Activated naive CD4-positive, alpha-beta T cell treated with anti-CD3 and anti-CD28 coated beads for 36 hours (primary cell): ENCODE results near the gene MED12L. TPM values are rescaled to one million over a fixed set of nuclear protein-coding genes. Genes with fewer than 3 reads are reported as not detected.

Experiments used
- CTCF ChIA-PET: fragments of 350-600 bp; sonication (Branson Sonifier 250); formaldehyde crosslinking; loops from one replicate; lab custom pipeline; 2021; ENCODE audit warnings: antibody characterized with exemption; lab: Charles Lee
- DNase-seq: peaks from one replicate; pipeline ENCODE4 v3.0.0-alpha.2; 2020
- H3K27ac Mint-ChIP-seq: one replicate; pipeline ENCODE4 v1.8.0; 2021; ENCODE audit warnings: mild to moderate bottlenecking, mixed read lengths
- H3K27me3 Mint-ChIP-seq: one replicate; pipeline ENCODE4 v1.8.0; 2021; ENCODE audit warnings: low read depth, mixed read lengths
- H3K36me3 Mint-ChIP-seq: one replicate; pipeline ENCODE4 v1.8.0; 2021; ENCODE audit warnings: low read depth, mixed read lengths
- H3K4me1 Mint-ChIP-seq: one replicate; pipeline ENCODE4 v1.8.0; 2021; ENCODE audit warnings: low read depth, mixed read lengths
- H3K4me3 Mint-ChIP-seq: one replicate; pipeline ENCODE4 v1.8.0; 2021; ENCODE audit warnings: mild to moderate bottlenecking, moderate library complexity, mixed read lengths
- H3K9me3 Mint-ChIP-seq: one replicate; pipeline ENCODE4 v1.8.0; 2021; ENCODE audit warnings: mixed read lengths
- intact Hi-C: fragments of 100-400 bp; cut with micrococcal nuclease; formaldehyde crosslinking; loops from one replicate; pipeline ENCODE4 v1.15.1; 2023
- total RNA-seq, 2 experiments: library from RNA; stranded (reverse); gene quantifications; one replicate each; pipeline ENCODE4 v1.2.3, GENCODE V29; 2021

The MED12L gene
- total RNA-seq, 2 experiments from 2014 or later, result 1.4 to 2.0 TPM

DNA sequence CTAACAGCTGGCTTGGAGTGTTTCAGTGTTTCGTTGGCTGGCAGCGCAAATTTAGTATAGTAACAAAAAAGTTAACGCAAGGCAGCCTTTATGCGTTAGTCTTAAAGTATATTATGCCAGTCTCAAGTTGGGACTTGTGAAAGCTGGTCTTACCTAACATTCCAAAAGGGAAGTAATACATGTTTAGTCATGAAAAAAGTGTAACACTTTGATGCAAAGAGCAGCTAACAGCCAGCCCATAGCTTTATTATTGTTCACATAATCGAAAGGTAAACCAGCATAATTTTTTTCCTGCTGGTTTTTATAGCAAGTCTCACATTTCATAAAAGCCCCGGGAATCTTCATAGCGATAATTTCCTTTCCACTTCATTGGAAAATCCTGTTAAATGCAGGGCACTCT is 233.5 kb downstream of the MED12L start:
- no peak for DNase-seq
- H3K9me3 Mint-ChIP-seq, result no peaks in the 10 kb centered on the region
- no peak overlapping the region for H3K27ac Mint-ChIP-seq
- CTCF ChIA-PET, result interaction anchor here (0.6 to 1.1 kb wide), 4 partner anchors 11 to 176 kb away, joined by 3 read pairs; no protein-coding TSS in a partner anchor
- no peaks in the 10 kb centered on the region for H3K36me3 Mint-ChIP-seq
- no peak overlapping the region for H3K4me3 Mint-ChIP-seq
- intact Hi-C loops, result no loop called here
- no peaks in the 10 kb centered on the region for H3K27me3 Mint-ChIP-seq
- H3K4me1 Mint-ChIP-seq, result peaks cover 13% of the 10 kb centered on the region

DNA sequence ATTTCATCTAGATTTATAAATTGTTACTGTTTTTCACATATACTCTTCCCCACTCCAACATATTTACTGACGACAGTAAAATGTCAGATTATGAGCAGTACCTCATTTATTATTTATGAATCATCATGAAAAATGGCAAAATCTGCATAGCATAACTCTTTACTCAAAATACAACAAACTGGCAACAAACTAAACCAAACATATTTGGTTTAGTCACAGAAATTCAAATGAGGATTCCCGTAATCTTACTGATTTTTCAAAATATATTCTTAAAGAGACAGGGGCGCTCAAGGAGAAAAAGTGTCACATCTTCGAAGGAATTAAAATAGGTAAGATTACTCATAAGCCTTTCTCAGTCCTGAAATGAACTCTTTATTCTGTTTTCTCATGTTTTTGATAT is 234.2 kb downstream of the MED12L start:
- Mint-ChIP-seq H3K9me3 (no peaks in the 10 kb centered on the region), H3K27ac (no peak overlapping the region), H3K36me3 (no peaks in the 10 kb centered on the region), H3K4me1 (peaks cover 13% of the 10 kb centered on the region), H3K4me3 (no peak overlapping the region), H3K27me3 (no peaks in the 10 kb centered on the region)
- DNase-seq, result no peak
- intact Hi-C loops, result loop anchor here (2.0 kb wide), 1 partner anchor 15 kb away; no protein-coding TSS in a partner anchor
- CTCF ChIA-PET, result interaction anchor here (1.1 to 1.6 kb wide), 2 partner anchors 92 kb away, joined by 3 read pairs; no protein-coding TSS in a partner anchor

DNA sequence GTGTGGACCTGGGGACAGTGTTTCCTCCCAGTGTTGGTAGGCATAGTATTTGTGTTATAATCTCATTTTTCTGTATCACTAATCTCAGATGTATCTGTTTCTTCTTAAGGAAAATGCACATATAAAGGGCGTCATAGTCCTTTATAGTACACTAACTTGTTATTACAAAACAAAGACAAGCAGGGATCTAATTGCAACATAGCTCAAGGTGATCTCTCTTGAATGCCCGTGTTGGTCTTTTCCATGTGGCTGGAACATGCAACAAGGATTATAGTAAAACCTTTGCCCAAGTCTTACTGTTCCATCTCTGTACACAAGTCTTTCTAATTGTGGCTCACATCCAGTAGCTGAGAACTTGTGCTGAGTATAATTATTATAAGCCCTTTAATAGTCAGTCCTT is 234.7 kb downstream of the MED12L start:
- Mint-ChIP-seq H3K9me3 (no peaks in the 10 kb centered on the region), H3K36me3 (no peaks in the 10 kb centered on the region), H3K4me3 (no peak overlapping the region), H3K27ac (no peak overlapping the region), H3K27me3 (no peaks in the 10 kb centered on the region), H3K4me1 (peaks cover 13% of the 10 kb centered on the region)
- intact Hi-C loops, result loop anchor here (2.0 kb wide), 1 partner anchor 15 kb away; no protein-coding TSS in a partner anchor
- CTCF ChIA-PET, result interaction anchor here (1.1 to 1.6 kb wide), 3 partner anchors 13 to 180 kb away, joined by 3 read pairs; no protein-coding TSS in a partner anchor
- DNase-seq, result no peak

DNA sequence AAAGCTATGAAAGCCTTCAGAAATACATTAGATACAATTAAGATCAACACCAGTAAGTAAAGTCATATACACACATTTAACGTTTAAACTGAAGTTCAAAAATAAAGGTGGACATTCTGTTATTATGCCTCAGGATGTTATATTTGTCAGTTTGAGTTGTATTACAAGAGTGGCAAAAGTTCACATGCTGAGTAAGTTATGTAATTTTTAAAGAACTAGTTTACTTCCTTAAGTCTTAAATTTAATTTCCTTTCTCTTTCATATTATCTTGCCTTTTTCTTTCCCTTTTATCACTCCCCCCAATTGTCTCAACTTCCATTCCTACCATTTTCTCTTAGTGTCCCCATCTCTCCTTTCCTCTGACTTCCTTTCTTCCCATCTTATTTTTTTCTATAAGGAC is 236.1 kb downstream of the MED12L start:
- CTCF ChIA-PET, result interaction anchor here (0.9 to 1.4 kb wide), 3 partner anchors 14 to 113 kb away, joined by 3 read pairs; no protein-coding TSS in a partner anchor
- H3K27me3 Mint-ChIP-seq, result peaks cover 2% of the 10 kb centered on the region
- no peak overlapping the region for H3K27ac Mint-ChIP-seq
- H3K4me3 Mint-ChIP-seq, result no peak overlapping the region
- peaks cover 6% of the 10 kb centered on the region for H3K4me1 Mint-ChIP-seq
- intact Hi-C loops, result loop anchor here (2.0 kb wide), 1 partner anchor 17 kb away; no protein-coding TSS in a partner anchor
- no peak for DNase-seq
- H3K36me3 Mint-ChIP-seq, result no peaks in the 10 kb centered on the region
- H3K9me3 Mint-ChIP-seq, result no peaks in the 10 kb centered on the region

DNA sequence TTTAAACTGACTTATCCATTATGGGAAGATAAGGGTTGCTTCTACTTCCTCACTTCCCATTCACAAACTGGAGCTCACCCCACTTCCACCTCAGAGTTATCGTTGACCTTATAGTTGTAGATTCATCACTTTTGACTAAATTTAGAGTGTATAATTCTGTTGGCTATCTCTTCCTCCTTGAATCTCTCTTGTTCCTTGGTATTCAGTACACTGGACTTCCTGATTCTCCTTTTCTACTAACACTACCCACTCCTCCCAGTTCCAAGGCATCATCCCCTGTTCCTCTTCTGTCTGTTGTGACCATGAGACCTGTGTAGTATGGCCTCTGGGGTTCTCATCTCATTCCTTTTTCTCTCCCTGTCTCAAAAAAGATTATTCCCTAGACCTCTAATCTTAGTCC is 237.0 kb downstream of the MED12L start:
- intact Hi-C loops, result no loop called here
- CTCF ChIA-PET, result interaction anchor here (0.9 kb wide), 1 partner anchor 112 kb away, joined by 3 read pairs; no protein-coding TSS in a partner anchor
- no peak overlapping the region for H3K27ac Mint-ChIP-seq
- no peak overlapping the region for H3K4me3 Mint-ChIP-seq
- no peaks in the 10 kb centered on the region for H3K36me3 Mint-ChIP-seq
- no peak for DNase-seq
- H3K4me1 Mint-ChIP-seq, result peaks cover 2% of the 10 kb centered on the region
- no peaks in the 10 kb centered on the region for H3K9me3 Mint-ChIP-seq
- H3K27me3 Mint-ChIP-seq, result peaks cover 2% of the 10 kb centered on the region

DNA sequence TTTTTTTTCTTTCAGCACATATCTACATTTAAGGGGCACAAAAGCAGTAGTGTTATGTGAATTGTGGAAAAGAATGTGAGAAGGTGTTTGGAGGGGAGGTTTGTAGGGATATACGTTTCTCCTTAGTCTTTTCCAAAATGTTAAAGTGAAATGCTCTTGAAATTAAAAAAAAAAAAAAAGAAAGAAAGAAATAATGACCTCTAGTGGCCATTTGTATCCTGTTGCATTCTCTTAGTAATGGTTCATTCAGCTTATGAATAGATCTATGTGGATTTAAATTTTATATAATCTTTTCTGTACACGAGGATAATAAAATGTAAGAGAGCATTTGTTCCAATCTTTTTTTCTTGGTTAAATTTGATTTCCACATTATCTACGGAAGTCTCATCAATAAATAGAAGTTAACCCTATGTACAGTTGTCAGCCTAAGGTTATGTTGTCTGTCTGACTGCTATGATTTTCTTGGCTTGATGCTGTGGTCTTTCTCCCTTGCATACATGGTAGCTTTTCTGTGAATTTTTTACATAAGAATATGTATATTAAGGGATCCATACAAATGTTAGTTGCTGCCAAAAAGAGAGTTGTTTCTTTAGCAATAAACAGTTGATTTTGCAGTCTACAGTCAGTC is 242.2 kb downstream of the MED12L start:
- Mint-ChIP-seq H3K27ac (no peak overlapping the region), H3K4me1 (peaks cover 7% of the 10 kb centered on the region), H3K27me3 (peaks cover 4% of the 10 kb centered on the region), H3K9me3 (no peaks in the 10 kb centered on the region), H3K4me3 (no peak overlapping the region), H3K36me3 (no peaks in the 10 kb centered on the region)
- CTCF ChIA-PET, result interaction anchor here (0.6 to 4.5 kb wide), 21 partner anchors 11 to 1196 kb away, joined by 3 to 35 read pairs (median 4); partner anchors contain the start of gene GPR87
- no peak for DNase-seq
- intact Hi-C loops, result loop anchor here (1.0 to 2.0 kb wide), 5 partner anchors 37 to 171 kb away; no protein-coding TSS in a partner anchor

DNA sequence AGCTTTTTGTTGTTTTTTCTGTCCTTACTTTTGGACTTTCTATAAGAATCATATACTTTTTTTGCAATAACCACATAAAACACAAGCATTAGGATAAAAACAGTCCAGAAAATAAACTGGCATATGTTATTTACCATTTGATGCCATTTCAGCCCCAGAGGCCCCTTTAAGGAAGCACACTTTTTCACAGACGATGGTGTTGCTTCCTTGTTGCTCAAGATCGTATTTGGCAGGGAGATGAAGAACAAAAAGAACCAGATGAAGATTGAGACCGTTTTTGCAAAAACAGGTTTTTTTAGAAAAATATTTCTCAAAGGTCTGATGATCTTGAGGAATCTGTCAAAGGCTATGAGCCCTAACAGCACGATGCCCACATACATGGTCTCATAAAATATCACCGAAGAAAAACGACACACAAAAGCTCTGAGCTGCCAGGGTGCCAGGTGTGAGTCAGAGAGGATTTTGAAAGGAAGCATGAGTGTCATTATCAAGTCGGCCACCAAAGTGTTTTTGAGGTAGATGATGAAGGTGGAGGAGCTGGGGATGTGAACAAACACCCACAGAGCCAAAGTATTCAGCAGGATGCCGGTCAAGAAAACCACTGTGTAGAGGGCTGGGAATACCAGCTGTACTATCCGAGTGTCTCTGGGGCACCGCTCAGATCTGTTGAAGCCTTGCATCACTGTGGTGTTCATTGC is 243.0 kb downstream of the MED12L start:
- H3K4me1 Mint-ChIP-seq, result peaks cover 7% of the 10 kb centered on the region
- peaks cover 4% of the 10 kb centered on the region for H3K27me3 Mint-ChIP-seq
- no peak overlapping the region for H3K27ac Mint-ChIP-seq
- CTCF ChIA-PET, result interaction anchor here (0.6 to 4.5 kb wide), 18 partner anchors 12 to 510 kb away, joined by 3 to 35 read pairs (median 6); partner anchors contain the start of gene GPR87
- H3K4me3 Mint-ChIP-seq, result no peak overlapping the region
- H3K36me3 Mint-ChIP-seq, result no peaks in the 10 kb centered on the region
- no peaks in the 10 kb centered on the region for H3K9me3 Mint-ChIP-seq
- intact Hi-C loops, result loop anchor here (2.0 kb wide), 1 partner anchor 172 kb away; no protein-coding TSS in a partner anchor
- DNase-seq, result peak; percentile 41

DNA sequence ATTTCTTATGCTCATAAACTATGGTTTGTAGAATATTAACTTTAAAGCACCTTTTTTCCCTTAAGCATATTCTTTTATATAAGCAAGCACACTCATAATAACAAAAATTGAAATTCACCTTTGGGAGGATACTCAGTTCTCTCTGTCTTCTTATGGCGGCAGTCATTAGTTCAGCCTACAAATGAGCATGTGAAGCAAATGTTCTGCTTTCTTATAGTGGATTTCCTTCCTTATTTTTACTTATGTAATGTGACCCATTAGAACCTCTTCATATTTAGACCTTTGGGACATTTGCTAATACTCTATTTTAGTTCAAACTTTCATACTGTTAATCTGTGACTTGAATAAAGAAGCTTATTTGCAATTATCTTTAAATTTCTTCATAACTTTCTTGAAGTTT is 243.9 kb downstream of the MED12L start, which contains the start of gene P2RY13:
Gene P2RY13 (minus strand): TSS at position 187 of the 400 bp plus-strand sequence. CDS start 21 bp downstream, at position 166.
- Mint-ChIP-seq H3K36me3 (no peaks in the 10 kb centered on the region), H3K27me3 (peaks cover 4% of the 10 kb centered on the region), H3K27ac (no peak within 1 kb of the TSS), H3K4me1 (peaks cover 7% of the 10 kb centered on the region), H3K9me3 (no peaks in the 10 kb centered on the region), H3K4me3 (no peak within 1 kb of the TSS)
- CTCF ChIA-PET, result interaction anchor here (3.7 to 4.5 kb wide), 2 partner anchors 24 to 37 kb away, joined by 24 to 35 read pairs; no protein-coding TSS in a partner anchor
- intact Hi-C loops, result loop anchor here (2.0 kb wide), 1 partner anchor 173 kb away; no protein-coding TSS in a partner anchor
- DNase-seq, result no peak

DNA sequence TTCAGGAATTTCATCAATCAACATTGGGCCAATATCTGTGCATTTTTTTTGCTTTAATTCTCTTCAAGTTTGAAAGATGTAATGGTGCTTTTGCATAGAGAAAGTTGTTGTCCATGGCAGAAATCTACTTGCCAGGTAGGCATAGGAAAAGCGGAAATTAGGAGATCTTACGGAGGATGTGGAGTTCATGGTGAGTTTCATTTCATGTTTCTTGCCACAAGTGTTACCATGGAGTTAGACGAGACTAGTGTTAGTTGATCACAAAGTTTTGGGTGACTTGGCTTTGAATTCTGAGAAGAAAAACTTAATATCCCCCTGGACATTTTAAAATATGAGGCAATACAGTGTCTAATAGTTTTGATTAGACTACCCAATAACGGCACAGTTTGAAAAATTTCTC is 244.9 kb downstream of the MED12L start:
- Mint-ChIP-seq H3K9me3 (no peaks in the 10 kb centered on the region), H3K4me1 (peaks cover 7% of the 10 kb centered on the region), H3K27me3 (peaks cover 4% of the 10 kb centered on the region), H3K36me3 (no peaks in the 10 kb centered on the region), H3K4me3 (no peak overlapping the region), H3K27ac (no peak overlapping the region)
- no peak for DNase-seq
- CTCF ChIA-PET, result no interaction called here
- intact Hi-C loops, result no loop called here

DNA sequence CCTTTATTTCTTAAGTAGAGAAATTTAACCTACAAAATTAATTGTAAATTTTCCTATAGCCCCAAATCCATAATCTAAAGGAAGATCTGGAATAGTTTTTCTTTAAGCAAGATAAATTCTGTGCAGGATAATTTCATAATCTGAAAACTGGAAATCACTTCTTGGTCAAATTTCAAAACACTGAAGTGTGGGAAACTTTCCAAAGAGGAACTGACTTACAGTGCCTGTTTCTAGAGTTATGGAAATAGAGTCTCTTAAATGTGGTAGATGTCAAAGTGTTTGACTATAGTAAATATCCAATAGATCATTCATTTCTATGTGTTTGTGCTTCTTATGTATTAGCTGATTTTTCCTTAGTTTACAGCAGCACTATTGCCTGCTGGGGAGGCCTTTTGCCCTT is 245.4 kb downstream of the MED12L start:
- DNase-seq, result no peak
- intact Hi-C loops, result no loop called here

DNA sequence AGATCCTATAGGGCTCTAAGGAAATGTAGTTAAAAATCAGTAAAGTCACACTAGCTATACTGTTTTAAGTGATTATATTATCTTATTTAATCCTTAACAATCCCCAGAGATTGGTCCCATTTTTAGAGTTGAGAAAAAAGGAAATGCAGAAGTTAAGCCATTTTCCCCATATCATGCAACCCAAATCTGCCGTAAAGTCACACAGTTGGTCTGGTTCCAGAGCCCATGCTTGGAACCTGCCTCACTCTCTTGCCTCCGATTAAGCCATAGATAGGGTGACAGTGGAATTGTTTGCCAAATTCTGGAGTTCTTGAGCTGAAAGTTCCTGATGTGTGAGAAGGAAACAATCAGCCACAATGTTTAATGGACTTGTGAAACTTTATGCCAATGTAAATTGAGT is 246.2 kb downstream of the MED12L start:
- no peak for DNase-seq
- Mint-ChIP-seq H3K27ac (no peak overlapping the region), H3K36me3 (no peaks in the 10 kb centered on the region), H3K4me1 (peaks cover 7% of the 10 kb centered on the region), H3K4me3 (no peak overlapping the region), H3K9me3 (no peaks in the 10 kb centered on the region), H3K27me3 (peaks cover 2% of the 10 kb centered on the region)
- CTCF ChIA-PET, result interaction anchor here (0.6 kb wide), 1 partner anchor 109 kb away, joined by 3 read pairs; no protein-coding TSS in a partner anchor
- intact Hi-C loops, result no loop called here

More for the DNA sequence above, 245.4 kb downstream of the MED12L start:
- H3K27ac Mint-ChIP-seq, result no peak overlapping the region
- no peaks in the 10 kb centered on the region for H3K36me3 Mint-ChIP-seq
- H3K9me3 Mint-ChIP-seq, result no peaks in the 10 kb centered on the region
- H3K27me3 Mint-ChIP-seq, result peaks cover 4% of the 10 kb centered on the region
- CTCF ChIA-PET, result interaction anchor here (0.6 kb wide), 1 partner anchor 110 kb away, joined by 3 read pairs; no protein-coding TSS in a partner anchor
- no peak overlapping the region for H3K4me3 Mint-ChIP-seq
- peaks cover 7% of the 10 kb centered on the region for H3K4me1 Mint-ChIP-seq

DNA sequence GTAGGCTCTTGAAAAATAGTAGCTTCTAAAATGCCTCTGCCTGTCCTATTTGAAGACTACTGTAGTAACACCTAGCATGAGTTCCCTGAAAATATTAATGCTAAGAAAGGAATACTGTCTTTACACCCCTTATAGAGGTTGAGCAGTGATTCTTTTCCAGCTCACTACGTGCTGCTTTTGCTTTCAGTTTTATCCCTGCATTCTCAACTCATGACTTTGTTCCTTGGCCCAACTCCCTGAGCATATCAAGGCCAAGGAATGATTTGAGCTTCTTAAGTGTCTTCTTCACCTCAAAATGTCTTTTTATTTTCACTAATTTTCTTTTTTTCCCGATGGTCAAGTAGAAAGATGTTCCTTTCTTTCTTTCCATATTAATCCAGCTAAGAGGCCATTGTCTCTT is 260.4 kb downstream of the MED12L start:
- Mint-ChIP-seq H3K27me3 (peaks cover 11% of the 10 kb centered on the region), H3K9me3 (no peaks in the 10 kb centered on the region), H3K36me3 (no peaks in the 10 kb centered on the region), H3K27ac (no peak overlapping the region), H3K4me3 (no peak overlapping the region), H3K4me1 (peaks cover 7% of the 10 kb centered on the region)
- no peak for DNase-seq
- CTCF ChIA-PET, result no interaction called here
- intact Hi-C loops, result no loop called here
